Lower leg skin (tissue), 4 donors: ENCODE data around the gene CYTH3. TPM values are rescaled to one million over a fixed set of nuclear protein-coding genes. Genes with fewer than 3 reads are reported as not detected.

ENCODE experiments used
- DNase-seq, 2 donors: peaks; one replicate each; pipeline ENCODE4 v3.0.0-alpha.2; 2019; ENCODE audit warnings: low spot score in 2 of 2
- H3K4me3 ChIP-seq: fragments of 200-600 bp; sonication (generic); 2 replicates; pipeline ENCODE4 v1.5.1; 2017; ENCODE audit warnings: mild to moderate bottlenecking, low read depth; ENCODE audit not compliant: poor library complexity, severe bottlenecking
- CTCF ChIP-seq, 3 donors: fragments of 450-650 bp; IDR thresholded peaks; one replicate each; pipeline ENCODE4 v1.5.1; 2016; ENCODE audit warnings: antibody characterized with exemption in 3 of 3, mild to moderate bottlenecking in 3 of 3, moderate library complexity in 2 of 3
- POLR2A ChIP-seq, 2 donors: fragments of 450-650 bp; IDR thresholded peaks; one replicate each; pipeline ENCODE4 v1.6.1; 2016 to 2017; ENCODE audit warnings: antibody characterized with exemption in 2 of 2, mild to moderate bottlenecking in 1 of 2, moderate library complexity in 1 of 2
- WGBS, 2 donors: methylation state at CpG; one replicate each; pipeline ENCODE4 v1.1.5; 2018; 5-methylcytosine and 5-hydroxymethylcytosine counted together
- intact Hi-C: fragments of 100-400 bp; cut with DNase I; formaldehyde crosslinking; loops from one replicate; pipeline ENCODE4 v1.15.0; 2023; ENCODE audit warnings: low total_unique reads
- total RNA-seq, 4 donors: library from RNA; depleted of rRNA; stranded (reverse); fragments of >200 nt; gene quantifications; one replicate each; pipeline ENCODE4 v1.1.0, GENCODE V29; 2016

CYTH3 gene
- total RNA-seq, 4 donors from 2014 or later = 40.3 to 108 (median 44.7) TPM

DNA sequence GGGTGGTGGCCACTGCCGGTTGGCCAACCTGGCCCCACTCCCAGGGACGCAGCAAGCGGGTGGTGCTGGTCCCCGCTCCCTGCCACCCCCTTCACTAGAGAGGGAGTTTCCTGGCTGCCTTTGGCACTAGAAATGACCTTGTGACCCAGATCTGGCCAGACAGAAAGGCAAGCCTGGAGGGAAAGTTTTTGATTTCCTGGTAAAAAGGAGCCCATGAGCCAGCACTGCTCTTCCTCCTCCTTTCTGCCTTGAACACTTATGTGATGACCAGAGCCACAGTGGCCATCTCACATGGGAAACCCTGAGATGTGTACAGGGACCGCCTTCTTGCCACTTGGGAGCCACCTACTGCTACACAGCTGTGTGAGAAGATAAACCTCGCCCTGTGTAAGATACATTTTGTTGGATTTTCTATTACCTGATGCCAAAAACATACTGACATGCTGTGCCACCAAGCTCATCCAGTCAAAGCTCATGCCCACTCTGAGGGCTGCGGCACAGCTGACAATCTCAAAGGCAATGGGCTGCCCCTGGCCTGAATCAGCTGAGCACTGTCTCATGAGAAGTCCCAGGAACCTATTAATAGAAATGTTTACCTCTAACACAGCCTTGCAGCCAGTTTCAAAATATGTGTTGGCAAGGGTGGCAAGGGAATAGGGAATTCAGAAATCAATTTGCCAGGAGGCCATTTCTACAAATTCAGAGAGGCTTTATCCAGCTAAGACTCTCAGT, 94.0 kb downstream of the CYTH3 start:
- no peak overlapping the region for H3K4me3 ChIP-seq
- TF ChIP-seq CTCF (IDR thresholded peaks at IDR 0.05) (no peak), POLR2A (IDR thresholded peaks at IDR 0.05) (no peak)
- intact Hi-C loops = no loop called here
- WGBS, 2 donors = 61 to 70% methylated on average over 7 of the region's 7 CpGs
- peak in 1 of 2 donors; percentile 82 for DNase-seq

- peak in 1 of 2 donors; percentile 82 for DNase-seq
- 67 to 73% methylated on average over 4 of the region's 4 CpGs for WGBS, 2 donors
- TF ChIP-seq POLR2A (IDR thresholded peaks at IDR 0.05) (no peak), CTCF (IDR thresholded peaks at IDR 0.05) (no peak)
- no peak overlapping the region for H3K4me3 ChIP-seq
- intact Hi-C loops = no loop called here
Observed at GRCh38 chr7:6175645-6176044, 96.8 kb downstream of the CYTH3 start.

DNA sequence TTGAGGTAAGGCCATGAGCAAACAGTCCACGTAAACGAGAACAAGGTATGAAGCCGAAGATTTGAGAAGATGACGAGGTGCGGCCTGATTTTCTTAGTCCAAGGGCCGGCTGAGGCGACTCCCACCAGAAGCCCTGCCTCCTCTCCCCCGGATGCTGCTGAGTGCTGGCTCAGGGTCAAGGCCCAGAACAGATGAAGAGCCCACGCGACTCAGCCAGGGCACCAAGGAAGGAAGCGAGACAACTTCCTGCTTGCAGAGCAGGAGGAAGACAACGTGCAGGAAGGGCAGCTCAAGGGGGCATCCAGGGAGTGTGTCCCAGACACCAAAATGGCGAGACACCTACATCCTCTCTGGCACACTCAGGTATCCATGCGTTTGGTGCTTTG, 99.5 kb downstream of the CYTH3 start:
- DNase-seq = no peak
- no peak for TF ChIP-seq POLR2A (IDR thresholded peaks at IDR 0.05)
- TF ChIP-seq CTCF (IDR thresholded peaks at IDR 0.05) = no peak
- 75 to 87% methylated on average over 14 of the region's 14 CpGs for WGBS, 2 donors
- intact Hi-C loops = no loop called here
- H3K4me3 ChIP-seq = no peak overlapping the region

DNA sequence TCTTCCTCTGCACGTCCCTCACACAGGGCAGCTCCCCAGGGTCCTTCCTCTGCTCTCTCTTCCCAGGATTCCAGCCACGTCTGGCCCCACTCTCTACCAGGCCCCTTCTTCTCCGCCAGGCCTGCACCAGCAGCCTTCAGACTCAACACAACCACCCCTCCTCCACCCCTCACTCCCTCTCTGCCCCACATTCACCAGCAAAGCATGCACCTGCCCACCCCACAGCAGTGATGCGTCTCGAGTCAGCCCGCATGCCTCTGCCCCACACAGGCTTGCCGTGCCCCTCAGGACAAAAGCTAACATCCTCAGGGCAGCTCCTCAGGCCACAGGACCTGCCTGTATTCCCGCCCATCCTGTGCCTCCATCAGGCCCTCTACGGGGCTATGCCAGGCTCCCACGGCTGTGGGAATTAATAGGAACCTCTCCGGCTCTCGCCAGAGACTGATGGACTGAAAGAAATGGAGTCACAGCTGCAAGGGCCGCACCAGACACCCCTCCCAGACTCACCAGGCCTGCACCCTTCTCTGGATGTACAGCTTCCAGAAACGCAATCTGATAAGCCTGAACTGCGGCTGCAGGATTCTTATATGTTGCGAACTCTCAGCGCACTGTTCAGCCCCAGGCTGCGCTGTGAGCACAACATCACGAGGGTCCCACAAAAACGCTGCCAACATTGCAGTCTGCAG, 100.1 kb downstream of the CYTH3 start:
- intact Hi-C loops = no loop called here
- no peak overlapping the region for H3K4me3 ChIP-seq
- TF ChIP-seq CTCF (IDR thresholded peaks at IDR 0.05) (no peak), POLR2A (IDR thresholded peaks at IDR 0.05) (no peak)
- WGBS, 2 donors = 86 to 91% methylated on average over 18 to 20 of the region's 20 CpGs
- DNase-seq = no peak

DNA sequence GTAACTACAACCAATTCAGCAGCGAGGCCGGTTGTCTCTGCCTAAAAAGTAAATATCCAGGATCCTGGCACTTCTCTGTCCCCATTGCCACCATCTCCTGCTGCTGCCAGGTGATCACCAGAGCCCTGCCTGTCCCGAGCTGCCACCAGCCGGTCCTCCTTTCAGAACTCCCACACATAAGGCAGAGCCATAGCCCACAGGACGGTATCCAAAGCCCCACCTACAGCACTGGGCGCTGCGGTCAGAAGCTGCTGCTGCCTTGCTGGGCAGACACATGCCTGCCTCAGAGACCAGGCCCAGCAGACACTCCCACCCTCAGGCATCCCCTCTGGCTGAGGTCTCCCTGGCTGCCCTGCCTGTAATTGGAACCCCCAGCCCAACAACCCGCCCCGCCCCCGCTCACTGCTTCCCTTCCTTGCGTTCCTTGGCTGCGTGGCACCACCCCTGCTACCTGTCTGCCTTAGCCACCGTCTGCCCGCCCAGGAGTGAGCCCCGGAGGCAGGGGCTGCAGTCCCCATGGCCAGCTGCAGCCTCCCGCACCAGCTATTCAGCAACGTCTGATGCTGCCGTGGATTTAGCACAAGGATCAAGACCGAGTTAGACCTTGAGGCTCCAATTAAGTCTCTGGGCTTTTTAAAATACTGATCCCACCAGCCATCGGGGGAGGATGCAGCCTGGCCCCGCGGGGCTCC, 100.7 kb downstream of the CYTH3 start:
- no peak for DNase-seq
- no peak for TF ChIP-seq CTCF (IDR thresholded peaks at IDR 0.05)
- TF ChIP-seq POLR2A (IDR thresholded peaks at IDR 0.05) = no peak
- H3K4me3 ChIP-seq = no peak overlapping the region
- WGBS, 2 donors = 81 to 82% methylated on average over 22 of the region's 22 CpGs
- intact Hi-C loops = no loop called here
